Cardiac fibroblast (primary cell): ENCODE results near the gene ZBED1.
"Not testable (repeated sequence)": the region's sequence is repeated elsewhere in the genome, so short reads cannot be mapped to it uniquely, and the experiment has no call there.

Experiments used
- DNase-seq, 2 donors: peaks; one replicate each; pipeline versions ENCODE4 v3.0.0 to v3.0.0-alpha.2; 2010; ENCODE audit warnings: low read depth in 2 of 2
- H3K4me3 ChIP-seq, 2 donors: replicated peaks in 1 of 2; 1 replicate in 1 of 2; 2 replicates in 1 of 2; pipeline ENCODE4 v1.5.1; 2011; ENCODE audit warnings: low read depth in 2 of 2, low read length in 2 of 2, mild to moderate bottlenecking in 2 of 2, moderate library complexity in 1 of 2
- CTCF ChIP-seq: IDR thresholded peaks from one replicate; pipeline ENCODE4 v1.5.1; 2011; ENCODE audit warnings: low read depth, mild to moderate bottlenecking, low read length, inconsistent platforms

Gene ZBED1

DNA sequence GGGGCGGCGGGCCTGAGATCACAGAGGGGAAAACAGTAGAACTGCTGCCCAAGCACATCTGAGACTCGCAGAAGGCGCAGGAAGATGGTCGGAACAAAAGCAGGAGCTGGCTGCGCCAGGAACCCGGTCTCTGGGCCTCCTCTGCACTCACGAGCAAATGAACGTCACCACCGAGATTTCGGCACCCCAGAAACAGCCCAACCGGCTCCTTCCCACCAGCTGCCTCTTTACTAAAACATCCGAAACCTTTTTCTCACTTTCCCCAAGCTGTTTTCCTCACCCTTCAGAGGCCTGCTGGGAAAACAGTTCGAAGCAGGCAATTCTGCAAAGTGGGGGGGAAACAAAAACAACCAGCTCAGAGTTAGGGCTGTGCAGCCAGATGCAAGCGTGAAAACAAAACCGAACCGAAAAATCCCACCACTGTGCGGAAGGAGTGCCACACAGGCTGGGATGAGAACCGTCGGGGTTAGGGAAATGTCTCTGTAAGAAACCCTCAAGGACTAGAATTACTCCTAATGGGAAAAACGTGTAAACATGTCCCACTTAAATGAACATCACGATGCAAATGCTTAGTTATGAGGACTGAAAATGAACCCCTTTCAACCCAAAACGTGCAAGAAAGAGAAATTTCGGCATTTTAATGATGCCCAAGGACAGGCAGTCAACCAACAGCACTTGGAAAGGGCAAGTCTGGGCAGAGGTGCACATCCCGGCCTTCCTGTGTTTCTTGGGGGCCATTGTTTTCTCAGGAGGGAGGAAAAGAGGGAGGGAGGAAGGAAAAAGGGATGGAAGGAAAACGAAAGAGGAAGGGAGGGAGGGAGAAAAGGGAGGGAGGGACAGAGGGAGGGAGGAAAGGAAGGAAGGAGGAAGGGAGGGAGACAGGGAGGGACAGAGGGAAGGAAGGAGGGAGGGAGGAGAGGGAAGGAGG, 15.8 kb downstream of the ZBED1 start:
- no peak for TF ChIP-seq CTCF
- peak; percentile 56 to 61 for DNase-seq
- peak overlapping the region in 1 of 2 donors; percentile 39 for H3K4me3 ChIP-seq

- TF ChIP-seq CTCF: no peak
- DNase-seq: peak in 1 of 2 donors; percentile 72
- peak overlapping the region in 1 of 2 donors; percentile 39 for H3K4me3 ChIP-seq
Observed at GRCh38 chrX:2484256-2484655, 16.5 kb downstream of the ZBED1 start.

DNA sequence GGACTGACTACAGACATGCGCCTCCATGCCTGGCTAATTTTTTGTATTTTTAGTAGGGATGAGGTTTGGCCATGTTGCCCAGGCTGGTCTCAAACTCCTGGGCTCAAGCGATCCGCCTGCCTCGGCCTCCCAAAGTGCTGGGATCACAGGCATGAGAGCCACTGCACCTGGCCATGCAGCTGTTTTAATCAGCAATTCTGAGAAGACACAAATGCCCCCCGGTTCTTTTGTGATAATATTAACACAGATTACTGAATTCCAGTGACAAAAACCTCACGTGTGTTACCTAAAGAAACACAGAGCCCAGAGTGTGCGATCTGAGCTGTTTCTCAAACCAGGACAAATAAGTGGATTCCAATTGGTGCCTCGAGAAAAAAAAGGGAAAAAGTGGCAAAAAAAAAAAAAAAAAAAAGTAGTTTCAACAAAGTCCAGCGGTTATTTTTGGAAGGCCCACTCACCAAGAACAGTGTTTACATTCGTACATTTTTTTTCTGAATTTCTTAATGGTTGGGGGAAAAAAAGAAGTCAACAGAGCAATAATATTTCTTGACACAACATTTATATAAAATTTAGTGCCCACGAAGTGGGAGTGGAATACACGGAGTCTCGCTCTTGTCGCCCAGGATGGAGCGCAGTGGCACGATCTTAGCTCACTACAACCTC, 17.2 kb downstream of the ZBED1 start:
- DNase-seq: no peak
- TF ChIP-seq CTCF: no peak
- no peak overlapping the region for H3K4me3 ChIP-seq

DNA sequence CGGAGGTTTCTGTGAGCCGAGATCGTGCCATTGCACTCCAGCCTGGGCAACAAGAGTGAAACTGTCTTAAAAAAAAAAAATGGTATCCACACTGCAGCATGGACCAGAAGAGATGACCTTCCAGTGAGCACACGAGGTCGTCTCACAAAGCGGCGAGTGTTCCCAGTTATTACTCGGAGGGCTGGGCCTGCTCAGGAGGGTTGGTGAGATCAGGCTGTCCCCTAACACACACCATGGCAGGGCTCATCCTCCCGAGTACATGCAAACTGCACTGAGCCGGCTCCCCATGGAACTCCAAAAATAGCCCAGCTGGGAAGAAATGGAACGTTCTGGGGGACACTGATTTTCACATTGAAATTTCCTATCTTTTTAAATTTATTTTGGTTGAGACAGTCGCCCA, 19.2 kb downstream of the ZBED1 start:
- not testable (repeated sequence) for DNase-seq, H3K4me3 ChIP-seq

- DNase-seq, H3K4me3 ChIP-seq: not testable (repeated sequence)
Observed at GRCh38 chrX:2479982-2480381, 20.8 kb downstream of the ZBED1 start.

- H3K4me3 ChIP-seq: no peak overlapping the region
- TF ChIP-seq CTCF: no peak
- DNase-seq: no peak
Observed at GRCh38 chrX:2479420-2479780, 21.4 kb downstream of the ZBED1 start.

DNA sequence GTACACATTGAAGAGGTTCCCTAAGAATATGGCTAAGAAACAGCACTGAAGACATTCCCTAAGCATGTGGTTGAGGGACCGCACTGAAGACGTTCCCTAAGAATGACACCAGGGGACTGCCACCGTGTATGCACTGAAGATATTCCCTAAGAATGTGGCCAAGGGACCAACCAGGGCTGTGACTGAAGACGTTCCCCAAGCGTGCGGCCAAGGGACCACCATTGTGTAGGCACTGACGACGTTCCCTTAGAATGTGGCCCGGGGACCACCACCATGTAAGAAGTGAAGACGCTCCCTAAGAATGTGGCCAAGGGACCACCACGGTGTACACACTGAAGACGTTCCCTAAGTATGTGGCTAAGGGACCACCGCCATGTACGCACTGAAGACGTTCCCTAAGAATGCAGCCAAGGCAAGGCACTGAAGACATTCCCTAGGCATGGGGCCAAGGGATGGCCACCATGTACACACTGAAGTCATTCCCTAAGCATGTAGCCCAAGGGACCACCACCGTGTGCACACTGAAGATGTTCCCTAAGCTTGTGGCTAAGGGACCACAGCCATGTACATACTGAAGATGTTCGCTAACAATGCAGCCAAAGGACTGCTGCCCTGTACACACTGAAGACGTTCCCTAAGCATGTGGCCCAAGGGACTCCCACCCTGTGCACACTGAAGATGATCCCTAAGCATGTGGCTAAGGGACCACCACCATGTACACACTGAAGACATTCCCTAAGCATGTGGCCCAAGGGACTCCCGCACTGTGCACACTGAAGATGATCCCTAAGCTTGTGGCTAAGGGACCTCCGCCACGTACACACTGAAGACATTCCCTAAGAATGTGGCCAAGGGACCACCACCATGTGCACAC, 22.0 kb downstream of the ZBED1 start:
- no peak overlapping the region for H3K4me3 ChIP-seq
- no peak for DNase-seq
- no peak for TF ChIP-seq CTCF

DNA sequence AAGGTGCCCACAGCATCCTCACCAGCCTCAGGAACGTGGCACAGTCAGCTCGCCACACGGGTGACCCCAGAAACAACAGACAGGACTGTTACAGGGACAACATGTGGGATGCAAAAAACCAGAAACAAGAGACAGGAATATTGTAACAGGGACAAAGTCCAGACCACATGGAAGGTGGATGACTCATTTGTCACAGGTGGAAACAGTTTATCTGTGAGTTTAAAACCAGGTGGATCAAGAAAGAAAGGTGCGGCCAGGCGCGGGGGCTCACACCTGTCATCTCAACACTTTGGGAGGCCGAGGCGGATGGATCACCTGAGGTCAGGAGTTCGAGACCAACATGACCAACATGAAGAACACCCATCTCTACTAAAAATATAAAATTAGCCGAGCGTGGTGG, 23.5 kb downstream of the ZBED1 start:
- not testable (repeated sequence) for DNase-seq, H3K4me3 ChIP-seq
